ENCODE results near the gene SMARCD3.

The SMARCD3 gene

DNA sequence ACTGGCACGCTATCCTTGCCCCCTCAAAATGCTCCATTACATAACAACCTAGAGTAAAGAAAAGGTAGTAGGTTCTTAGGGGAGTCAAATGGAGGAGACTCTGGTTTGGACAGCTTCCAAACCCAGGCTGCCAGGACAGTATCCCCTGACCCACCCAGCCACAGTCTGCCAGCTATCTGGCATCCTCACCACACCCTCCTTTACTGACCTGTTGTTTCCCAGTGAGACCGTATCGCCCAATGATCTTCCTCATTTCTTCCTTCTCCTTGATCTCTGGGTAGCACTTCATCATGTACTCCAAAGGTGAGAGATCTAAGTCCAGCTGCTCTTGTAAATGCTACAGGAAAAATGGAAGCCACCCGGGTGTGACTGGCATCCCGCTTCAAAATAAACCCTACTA lies 33.1 kb downstream of the SMARCD3 start:
- TF ChIP-seq, protein P1, sequence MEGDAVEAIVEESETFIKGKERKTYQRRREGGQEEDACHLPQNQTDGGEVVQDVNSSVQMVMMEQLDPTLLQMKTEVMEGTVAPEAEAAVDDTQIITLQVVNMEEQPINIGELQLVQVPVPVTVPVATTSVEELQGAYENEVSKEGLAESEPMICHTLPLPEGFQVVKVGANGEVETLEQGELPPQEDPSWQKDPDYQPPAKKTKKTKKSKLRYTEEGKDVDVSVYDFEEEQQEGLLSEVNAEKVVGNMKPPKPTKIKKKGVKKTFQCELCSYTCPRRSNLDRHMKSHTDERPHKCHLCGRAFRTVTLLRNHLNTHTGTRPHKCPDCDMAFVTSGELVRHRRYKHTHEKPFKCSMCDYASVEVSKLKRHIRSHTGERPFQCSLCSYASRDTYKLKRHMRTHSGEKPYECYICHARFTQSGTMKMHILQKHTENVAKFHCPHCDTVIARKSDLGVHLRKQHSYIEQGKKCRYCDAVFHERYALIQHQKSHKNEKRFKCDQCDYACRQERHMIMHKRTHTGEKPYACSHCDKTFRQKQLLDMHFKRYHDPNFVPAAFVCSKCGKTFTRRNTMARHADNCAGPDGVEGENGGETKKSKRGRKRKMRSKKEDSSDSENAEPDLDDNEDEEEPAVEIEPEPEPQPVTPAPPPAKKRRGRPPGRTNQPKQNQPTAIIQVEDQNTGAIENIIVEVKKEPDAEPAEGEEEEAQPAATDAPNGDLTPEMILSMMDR (conservative IDR thresholded peaks at IDR 0.05), result no peak
- no peak for TF ChIP-seq ZFX (IDR thresholded peaks at IDR 0.05)
- H3K27ac ChIP-seq, result no peak overlapping the region

- no peak overlapping the region for H3K27ac ChIP-seq
- TF ChIP-seq, protein P1 (conservative IDR thresholded peaks at IDR 0.05), result no peak
- no peak for TF ChIP-seq ZFX (IDR thresholded peaks at IDR 0.05)
Observed at GRCh38 chr7:151213826-151214225, 34.7 kb downstream of the SMARCD3 start.

DNA sequence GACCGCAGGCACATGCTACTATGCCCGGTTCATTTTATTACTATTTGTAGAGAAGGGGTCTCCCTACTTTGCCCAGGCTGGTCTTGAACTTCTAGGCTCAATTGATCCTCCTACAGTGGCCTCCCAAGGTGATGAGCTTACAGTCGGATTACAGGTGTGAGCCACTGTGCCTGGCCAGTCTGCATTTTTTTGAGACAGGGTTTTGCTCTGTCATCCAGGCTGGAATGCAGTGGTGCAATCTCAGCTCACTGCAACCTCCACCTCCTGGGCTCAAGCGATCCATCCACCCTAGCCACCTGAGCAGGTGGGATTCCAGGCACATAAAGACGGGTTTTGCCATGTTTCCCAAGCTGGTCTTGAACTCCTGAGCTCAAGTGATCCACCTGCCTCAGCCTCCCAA lies 35.9 kb downstream of the SMARCD3 start:
- H3K27ac ChIP-seq, result no peak overlapping the region
- no peak for TF ChIP-seq ZFX (IDR thresholded peaks at IDR 0.05)
- TF ChIP-seq, protein P1 (conservative IDR thresholded peaks at IDR 0.05), result no peak

GRCh38 chr7:151211155-151211772 lies 37.2 kb downstream of the SMARCD3 start:
- no peak overlapping the region for H3K27ac ChIP-seq
- TF ChIP-seq, protein P1 (conservative IDR thresholded peaks at IDR 0.05), result no peak
- TF ChIP-seq ZFX (IDR thresholded peaks at IDR 0.05), result no peak

DNA sequence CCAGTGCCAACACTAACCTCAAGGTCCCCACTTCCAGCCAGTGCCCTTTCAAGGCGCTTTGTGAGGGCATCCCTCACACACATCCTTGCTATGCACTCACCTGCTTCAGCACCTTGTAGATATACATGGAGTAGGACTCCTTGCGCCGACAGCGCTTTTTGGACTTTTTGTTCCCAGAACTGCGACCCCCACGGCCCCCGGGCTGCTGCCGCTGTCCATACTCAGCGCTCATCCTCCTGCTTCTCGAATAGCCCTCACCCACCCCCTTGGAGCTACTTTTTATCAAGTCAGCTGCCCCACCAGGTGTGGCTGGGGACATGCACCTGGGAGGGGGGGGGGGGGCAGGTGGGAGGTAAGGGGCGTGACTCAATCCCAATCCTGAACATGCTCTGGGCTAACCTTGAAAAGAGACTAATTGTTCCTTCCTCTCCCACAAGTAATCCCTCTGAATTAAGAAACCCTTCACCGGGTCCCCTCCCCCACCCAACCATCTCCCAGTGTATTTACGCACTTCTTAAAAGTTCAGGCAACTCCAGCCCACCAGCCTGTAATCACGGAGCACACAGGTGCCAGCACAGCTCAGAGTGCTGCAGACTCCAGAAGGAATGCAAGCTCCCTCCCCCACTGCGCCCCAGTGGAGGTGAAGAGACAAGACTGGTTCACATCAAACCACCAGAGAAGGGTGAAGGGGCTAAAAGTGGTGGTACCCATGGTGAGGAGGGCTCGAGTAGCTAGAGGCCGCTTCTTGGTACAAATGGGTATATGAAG lies 38.2 kb downstream of the SMARCD3 start, which contains the start of gene H2BK1:
Gene H2BK1, minus strand, starts transcription at position 402 of the 768 bp plus-strand sequence. Its CDS starts 170 bp downstream, at position 232.
- no peak for TF ChIP-seq ZFX (IDR thresholded peaks at IDR 0.05)
- TF ChIP-seq, protein P1 (conservative IDR thresholded peaks at IDR 0.05), result no peak
- no peak within 1 kb of the TSS for H3K27ac ChIP-seq

GRCh38 chr7:151209588-151209987 lies 38.9 kb downstream of the SMARCD3 start:
- TF ChIP-seq ZFX (IDR thresholded peaks at IDR 0.05), result no peak
- TF ChIP-seq, protein P1 (conservative IDR thresholded peaks at IDR 0.05), result no peak
- H3K27ac ChIP-seq, result no peak overlapping the region

GRCh38 chr7:151208253-151208862 lies 40.1 kb downstream of the SMARCD3 start:
- no peak overlapping the region for H3K27ac ChIP-seq
- no peak for TF ChIP-seq ZFX (IDR thresholded peaks at IDR 0.05)
- TF ChIP-seq, protein P1 (conservative IDR thresholded peaks at IDR 0.05), result no peak

Measured in C4-2B (cell line).